DND-41 (cell line): ENCODE measurements around the gene PRRC2B.

Experiments
- EZH2 ChIP-seq: IDR thresholded peaks from 3 replicates; pipeline ENCODE4 v1.6.1; 2012; ENCODE audit warnings: borderline replicate concordance, low read depth, mild to moderate bottlenecking, moderate library complexity, low read length, inconsistent platforms; ENCODE audit not compliant: severe bottlenecking
- TF ChIP-seq, protein P1 (sequence below): IDR thresholded peaks from 2 replicates; pipeline ENCODE4 v1.5.1; 2012; ENCODE audit warnings: borderline replicate concordance, low read length, moderate library complexity, mild to moderate bottlenecking; ENCODE audit not compliant: poor library complexity, severe bottlenecking; ENCODE audit errors: extremely low read depth

DNA sequence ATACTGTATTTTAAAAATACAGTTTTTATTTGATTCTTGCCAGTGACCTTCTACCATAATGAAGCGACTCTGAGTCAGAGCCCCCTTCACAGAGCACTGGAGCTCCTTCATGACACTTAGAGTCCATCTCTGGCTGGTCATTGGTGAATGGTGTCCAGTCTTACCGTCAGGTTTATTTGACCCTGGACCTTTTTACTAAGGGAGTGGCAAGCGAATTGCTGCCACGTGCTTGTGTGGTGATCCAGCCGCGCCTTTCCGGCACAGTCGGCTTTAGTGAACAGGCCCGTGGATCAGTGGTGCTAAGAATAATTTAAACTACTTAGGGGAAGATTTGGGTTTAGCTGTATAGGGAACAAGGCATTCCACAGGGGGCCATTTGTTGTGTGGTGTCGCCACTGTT, 48.5 kb downstream of the PRRC2B start:
- TF ChIP-seq, protein P1, sequence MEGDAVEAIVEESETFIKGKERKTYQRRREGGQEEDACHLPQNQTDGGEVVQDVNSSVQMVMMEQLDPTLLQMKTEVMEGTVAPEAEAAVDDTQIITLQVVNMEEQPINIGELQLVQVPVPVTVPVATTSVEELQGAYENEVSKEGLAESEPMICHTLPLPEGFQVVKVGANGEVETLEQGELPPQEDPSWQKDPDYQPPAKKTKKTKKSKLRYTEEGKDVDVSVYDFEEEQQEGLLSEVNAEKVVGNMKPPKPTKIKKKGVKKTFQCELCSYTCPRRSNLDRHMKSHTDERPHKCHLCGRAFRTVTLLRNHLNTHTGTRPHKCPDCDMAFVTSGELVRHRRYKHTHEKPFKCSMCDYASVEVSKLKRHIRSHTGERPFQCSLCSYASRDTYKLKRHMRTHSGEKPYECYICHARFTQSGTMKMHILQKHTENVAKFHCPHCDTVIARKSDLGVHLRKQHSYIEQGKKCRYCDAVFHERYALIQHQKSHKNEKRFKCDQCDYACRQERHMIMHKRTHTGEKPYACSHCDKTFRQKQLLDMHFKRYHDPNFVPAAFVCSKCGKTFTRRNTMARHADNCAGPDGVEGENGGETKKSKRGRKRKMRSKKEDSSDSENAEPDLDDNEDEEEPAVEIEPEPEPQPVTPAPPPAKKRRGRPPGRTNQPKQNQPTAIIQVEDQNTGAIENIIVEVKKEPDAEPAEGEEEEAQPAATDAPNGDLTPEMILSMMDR = no peak
- TF ChIP-seq EZH2 = no peak
